Keratinocyte (primary cell): ENCODE results near the gene TMEM238. TPM values are rescaled to one million over a fixed set of nuclear protein-coding genes. Genes with fewer than 3 reads are reported as not detected.

ENCODE experiments used
- DNase-seq: peaks from one replicate; pipeline ENCODE4 v3.0.0-alpha.2; 2011; ENCODE audit warnings: low read depth, missing footprints, low spot score
- FAIRE-seq: peaks from 2 replicates; lab custom pipeline; 2011; peaks lifted over from hg19 to GRCh38; lab: Jason Lieb, UNC
- H2AFZ ChIP-seq: 2 replicates; pipeline ENCODE4 v1.6.0; 2012; ENCODE audit warnings: low read length, control low read depth, inconsistent platforms; ENCODE audit not compliant: control insufficient read depth
- H3K27ac ChIP-seq: 2 replicates; pipeline ENCODE4 v1.5.1; 2011; ENCODE audit warnings: low read length; ENCODE audit not compliant: control insufficient read depth, insufficient read depth
- H3K27me3 ChIP-seq: 3 replicates; pipeline ENCODE4 v1.6.0; 2011; ENCODE audit warnings: low read length; ENCODE audit not compliant: control insufficient read depth, insufficient read depth; ENCODE audit errors: extremely low read depth
- H3K36me3 ChIP-seq, 2 experiments: 2 replicates in 1 of 2; 3 replicates in 1 of 2; pipeline ENCODE4 v1.5.1; 2011; ENCODE audit warnings: low read length in 2 of 2, mild to moderate bottlenecking in 1 of 2; ENCODE audit not compliant: control insufficient read depth in 2 of 2, insufficient read depth in 2 of 2; ENCODE audit errors: extremely low read depth in 1 of 2
- H3K4me1 ChIP-seq: 3 replicates; pipeline ENCODE4 v1.5.1; 2011; ENCODE audit warnings: low read length; ENCODE audit not compliant: control insufficient read depth, insufficient read depth; ENCODE audit errors: extremely low read depth
- H3K4me2 ChIP-seq: 3 replicates; pipeline ENCODE4 v1.6.0; 2011; ENCODE audit warnings: low read depth, low read length; ENCODE audit not compliant: control insufficient read depth, insufficient read depth; ENCODE audit errors: extremely low read depth
- H3K4me3 ChIP-seq, 3 experiments: fragments of 200-600 bp in 1 of 3; sonication (generic) in 1 of 3; 2 replicates in 2 of 3; 3 replicates in 1 of 3; pipeline ENCODE4 v1.5.1; 2011 to 2016; ENCODE audit warnings: low read length in 3 of 3, mild to moderate bottlenecking in 3 of 3, control low read depth in 2 of 3, inconsistent platforms in 1 of 3, low read depth in 1 of 3, mixed read lengths in 1 of 3, mixed run types in 1 of 3, moderate library complexity in 1 of 3; ENCODE audit not compliant: control insufficient read depth in 2 of 3, insufficient read depth in 2 of 3; ENCODE audit errors: extremely low read depth in 1 of 3
- H3K79me2 ChIP-seq: 2 replicates; pipeline ENCODE4 v1.6.0; 2012; ENCODE audit warnings: low read length; ENCODE audit not compliant: control insufficient read depth, insufficient read depth
- H3K9ac ChIP-seq: 3 replicates; pipeline ENCODE4 v1.6.0; 2011; ENCODE audit warnings: low read length; ENCODE audit not compliant: control insufficient read depth, insufficient read depth; ENCODE audit errors: extremely low read depth
- H3K9me1 ChIP-seq: 3 replicates; pipeline ENCODE4 v1.6.0; 2011; ENCODE audit warnings: low read length; ENCODE audit not compliant: control insufficient read depth, insufficient read depth; ENCODE audit errors: extremely low read depth
- H3K9me3 ChIP-seq: 2 replicates; pipeline ENCODE4 v1.5.1; 2012; ENCODE audit warnings: low read depth, low read length; ENCODE audit not compliant: control insufficient read depth
- H4K20me1 ChIP-seq: 3 replicates; pipeline ENCODE4 v1.6.0; 2011; ENCODE audit warnings: low read length; ENCODE audit not compliant: control insufficient read depth, insufficient read depth; ENCODE audit errors: extremely low read depth
- CTCF ChIP-seq, 3 experiments: IDR thresholded peaks in 1 of 3; conservative IDR thresholded peaks in 1 of 3; optimal IDR thresholded peaks in 1 of 3; 2 replicates in 2 of 3; 3 replicates in 1 of 3; pipeline versions ENCODE3 to v1.5.1; 2011; ENCODE audit warnings: low read length in 3 of 3, mild to moderate bottlenecking in 3 of 3, moderate library complexity in 2 of 3, control low read depth in 1 of 3, inconsistent platforms in 1 of 3; ENCODE audit not compliant: insufficient read depth in 2 of 3; ENCODE audit errors: extremely low read depth in 1 of 3
- EZH2 ChIP-seq: IDR thresholded peaks from one replicate; pipeline ENCODE4 v1.6.1; 2012; ENCODE audit warnings: inconsistent platforms, mild to moderate bottlenecking, low read length, moderate library complexity
- dilution Hi-C: fragments of 300-500 bp; cut with MboI; formaldehyde crosslinking; loops from one replicate; pipeline ENCODE4 v1.7.0; 2020; ENCODE audit warnings: low sequenced_read_pairs; ENCODE audit not compliant: extremely low pct_ligation_motif_present
- polyA plus RNA-seq, 5 experiments: library from polyadenylated mRNA; depleted of rRNA in 3 of 5; stranded (reverse) in 3 of 5; stranded (forward) in 1 of 5; unstranded in 1 of 5; fragments of >200 nt; gene quantifications; 1 replicate in 1 of 5; 2 replicates in 3 of 5; 3 replicates in 1 of 5; pipeline versions ENCODE4 v1.2.1 to v1.2.3, GENCODE V29; 2011 to 2012; ENCODE audit warnings: missing spikeins in 2 of 5, low read depth in 1 of 5, low replicate concordance in 1 of 5

Gene TMEM238
- polyA plus RNA-seq, 1 donor (not counting 4 experiments of a cell fraction or from before 2014, with no cell fraction given), result 0.24 TPM

- H4K20me1 ChIP-seq, result peaks cover 44% of the 10 kb centered on the region
Measured at GRCh38 chr19:55386493-55386971, 2.4 kb upstream of the TMEM238 start.

GRCh38 chr19:55385724-55386492 lies 1.8 kb upstream of the TMEM238 start, which contains the start of gene RPL28:
Gene RPL28, plus strand, starts transcription at chr19:55385932. Its CDS starts 426 bp downstream, at chr19:55386358.
- Histone ChIP-seq H3K9ac (peak within 1 kb of the TSS; percentile 92), H2AFZ (peak within 1 kb of the TSS; percentile 98), H3K36me3 (peaks cover 34 to 35% of the 10 kb centered on the region in 2 experiments), H3K27ac (peak within 1 kb of the TSS; percentile 95), H3K9me3 (no peaks in the 10 kb centered on the region), H3K4me2 (peak within 1 kb of the TSS; percentile 93), H3K27me3 (no peaks in the 10 kb centered on the region), H3K4me1 (peaks cover 25% of the 10 kb centered on the region), H4K20me1 (peaks cover 38% of the 10 kb centered on the region), H3K9me1 (peaks cover 12% of the 10 kb centered on the region), H3K4me3 (peak within 1 kb of the TSS; percentile 76 to 97 (median 94)), H3K79me2 (peaks cover 48% of the 10 kb centered on the region)
- dilution Hi-C loops, result no loop called here
- DNase-seq (peak; percentile 77), FAIRE-seq (peak; percentile 72)
- TF ChIP-seq CTCF (optimal IDR thresholded peaks at IDR 0.05 in 1 of 3, IDR thresholded peaks at IDR 0.05 in 1 of 3, conservative IDR thresholded peaks at IDR 0.05 in 1 of 3; ENCODE audit: extremely low read depth in 1 of 3, insufficient read depth in 2 of 3, low read length in 3 of 3), result peak in 1 of 3 experiments; percentile 14
- no peak for TF ChIP-seq EZH2

More at GRCh38 chr19:55386493-55386971, 2.4 kb upstream of the TMEM238 start:
- Histone ChIP-seq H3K36me3 (peaks cover 35% of the 10 kb centered on the region in 2 experiments), H3K9me3 (no peaks in the 10 kb centered on the region), H3K27me3 (no peaks in the 10 kb centered on the region), H3K9me1 (peaks cover 12% of the 10 kb centered on the region), H3K9ac (peak overlapping the region; percentile 92), H3K4me3 (peak overlapping the region; percentile 76 to 97 (median 94)), H3K4me2 (peak overlapping the region; percentile 93), H3K4me1 (peaks cover 25% of the 10 kb centered on the region), H2AFZ (no peak overlapping the region), H3K79me2 (peaks cover 48% of the 10 kb centered on the region), H3K27ac (peak overlapping the region; percentile 95)
- DNase-seq (no peak), FAIRE-seq (no peak)
- TF ChIP-seq EZH2 (no peak), CTCF (optimal IDR thresholded peaks at IDR 0.05 in 1 of 3, IDR thresholded peaks at IDR 0.05 in 1 of 3, conservative IDR thresholded peaks at IDR 0.05 in 1 of 3; ENCODE audit: extremely low read depth in 1 of 3, insufficient read depth in 2 of 3, low read length in 3 of 3) (no peak)
- dilution Hi-C loops, result no loop called here
